GM19397 (cell line): ENCODE data around the gene MUC22.
"Not testable (repeated sequence)": the region's sequence is repeated elsewhere in the genome, so short reads cannot be mapped to it uniquely, and the experiment has no call there.

Source experiments
- ATAC-seq: cut with Tn5 transposase; IDR thresholded peaks from one replicate; pipeline ENCODE4 v1.9.1; 2021; ENCODE audit warnings: mild to moderate bottlenecking, moderate library complexity; ENCODE audit not compliant: unreplicated experiment

The MUC22 gene

GRCh38 chr6:31010393-31011060, at the start of gene MUC22:
Gene MUC22 (plus strand): TSS chr6:31010474. CDS start chr6:31010707, 233 bp downstream.
- no peak for ATAC-seq

GRCh38 chr6:30960907-30961673, 49.2 kb upstream of the MUC22 start:
- ATAC-seq, result no peak

GRCh38 chr6:30962716-30963115, 47.6 kb upstream of the MUC22 start:
- no peak for ATAC-seq

GRCh38 chr6:30963641-30964040, 46.6 kb upstream of the MUC22 start:
- ATAC-seq, result no peak

GRCh38 chr6:30964075-30964474, 46.2 kb upstream of the MUC22 start:
- ATAC-seq, result no peak

- no peak for ATAC-seq
Measured at GRCh38 chr6:30965140-30965601, 45.1 kb upstream of the MUC22 start.

- ATAC-seq, result no peak
Measured at GRCh38 chr6:30966154-30966553, 44.1 kb upstream of the MUC22 start.

DNA sequence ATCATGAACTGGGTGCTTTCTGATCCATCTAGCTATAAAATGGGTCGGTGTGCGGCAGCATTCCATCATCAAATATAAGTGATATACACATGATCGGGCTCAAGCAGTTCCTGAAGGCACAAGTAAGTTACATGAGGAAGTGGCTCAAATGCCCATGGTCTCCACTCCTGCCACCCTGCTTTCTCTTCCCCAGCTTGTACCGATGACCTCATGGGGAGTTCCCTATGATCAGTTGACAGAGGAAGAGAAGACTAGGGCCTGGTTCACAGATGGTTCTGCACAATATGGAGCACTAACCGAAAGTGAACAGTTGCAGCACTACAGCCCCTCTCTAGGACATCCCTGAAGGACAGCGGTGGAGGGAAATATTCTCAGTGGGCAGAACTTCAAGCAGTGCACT, 41.1 kb upstream of the MUC22 start:
- not testable (repeated sequence) for ATAC-seq

DNA sequence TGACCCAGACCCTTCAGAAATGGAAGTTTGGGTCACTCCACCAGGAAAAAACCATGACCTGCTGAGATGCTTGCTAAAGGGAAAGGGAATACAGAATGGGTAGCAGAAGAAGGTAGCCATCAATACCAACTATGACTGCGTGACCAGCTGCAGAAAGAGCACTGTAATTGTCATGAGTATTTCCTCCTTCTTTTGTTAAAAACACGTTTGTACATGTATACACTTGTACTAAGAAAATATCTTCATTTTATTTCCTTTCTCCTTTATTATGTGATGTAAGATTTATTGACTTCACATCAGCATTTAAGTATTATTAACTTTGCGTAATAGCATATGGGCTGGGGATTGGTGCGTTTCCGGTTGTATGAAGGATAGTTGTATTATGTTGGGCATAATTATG, 39.3 kb upstream of the MUC22 start:
- no peak for ATAC-seq

- no peak for ATAC-seq
Measured at GRCh38 chr6:30972816-30973215, 37.5 kb upstream of the MUC22 start.

- no peak for ATAC-seq
Measured at GRCh38 chr6:30974490-30975252, 35.6 kb upstream of the MUC22 start.

GRCh38 chr6:30979141-30979540, 31.1 kb upstream of the MUC22 start:
- ATAC-seq, result no peak

DNA sequence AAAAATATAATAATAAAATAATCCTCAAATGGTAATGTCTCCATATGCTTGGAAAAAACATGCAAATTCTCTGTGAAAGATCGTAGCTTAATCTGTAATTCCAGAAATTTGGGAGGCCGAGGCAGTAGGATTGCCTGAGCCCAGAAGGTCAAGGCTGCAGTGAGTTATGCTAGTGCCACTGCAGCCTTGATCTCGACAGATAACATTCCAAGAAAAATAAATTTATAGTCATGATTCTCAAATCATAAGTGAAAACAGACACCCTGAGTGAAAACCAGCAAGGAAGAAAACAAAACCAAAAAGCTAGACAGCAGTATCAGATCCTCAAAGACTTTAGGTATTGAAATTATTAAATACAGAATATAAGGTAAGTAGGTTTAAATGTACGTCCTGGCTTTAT, 30.6 kb upstream of the MUC22 start:
- ATAC-seq, result no peak

DNA sequence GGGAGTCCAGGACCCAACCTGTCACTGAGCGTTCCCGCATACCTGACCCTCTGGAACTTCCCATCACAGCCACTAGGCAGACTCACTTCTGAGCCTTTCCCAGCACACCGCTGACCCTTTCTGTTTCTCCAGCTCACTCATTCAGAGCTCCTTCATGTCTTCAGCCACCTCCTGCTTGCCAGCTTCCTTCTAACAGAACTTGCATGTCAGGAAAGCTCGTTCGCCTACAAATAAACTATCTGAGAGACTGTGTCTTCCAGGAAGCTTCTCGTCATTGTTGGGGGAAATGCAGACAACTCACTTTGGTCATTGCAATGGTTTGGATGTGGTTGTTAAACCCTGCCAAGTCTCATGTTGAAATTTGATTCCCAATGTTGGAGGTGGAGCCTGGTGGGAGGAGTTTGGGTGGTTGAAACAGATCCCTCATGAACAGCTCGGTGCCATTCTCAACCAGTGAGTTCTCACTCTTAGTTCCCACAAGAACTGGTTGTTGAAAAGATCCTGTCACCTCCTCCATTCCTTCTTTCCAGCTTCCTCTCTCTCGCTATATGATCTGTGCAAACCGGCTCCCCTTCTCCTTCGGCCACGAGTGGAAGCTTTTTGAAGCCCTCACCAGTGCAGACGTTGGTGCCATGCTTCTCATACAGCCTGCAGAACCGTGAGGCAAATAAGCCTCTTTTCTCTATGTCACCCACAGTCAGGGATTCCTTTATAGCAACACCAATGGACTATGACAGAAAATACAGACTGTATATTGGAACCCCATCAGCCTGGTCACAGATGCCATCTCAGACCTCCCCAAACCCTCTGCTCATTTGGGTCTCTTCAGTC, 28.1 kb upstream of the MUC22 start:
- ATAC-seq, result no peak

- ATAC-seq, result no peak
Measured at GRCh38 chr6:30983439-30983838, 26.8 kb upstream of the MUC22 start, which contains the start of gene MUC21. Gene MUC21 (plus strand): TSS chr6:30983718. CDS start chr6:30983959, 241 bp downstream.

DNA sequence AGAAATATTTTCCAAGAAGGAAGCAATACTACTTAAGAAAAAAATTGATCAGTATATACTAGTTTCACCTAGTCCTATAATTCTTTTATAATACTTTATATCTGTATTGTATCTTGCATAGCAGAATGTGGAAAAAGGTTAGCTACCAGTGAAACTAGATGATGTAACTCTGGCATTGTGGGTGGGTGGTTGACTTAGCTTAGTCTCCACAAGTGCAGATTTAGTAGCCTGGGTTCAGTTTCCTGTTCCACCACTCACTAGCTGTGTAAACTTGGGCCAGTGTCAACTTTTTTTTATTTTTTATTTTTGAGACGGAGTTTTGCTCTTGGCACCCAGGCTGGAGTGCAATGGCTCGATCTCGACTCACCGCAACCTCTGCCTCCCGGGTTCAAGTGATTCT, 24.8 kb upstream of the MUC22 start:
- ATAC-seq, result no peak

- no peak for ATAC-seq
Measured at GRCh38 chr6:30987304-30987703, 23.0 kb upstream of the MUC22 start.

DNA sequence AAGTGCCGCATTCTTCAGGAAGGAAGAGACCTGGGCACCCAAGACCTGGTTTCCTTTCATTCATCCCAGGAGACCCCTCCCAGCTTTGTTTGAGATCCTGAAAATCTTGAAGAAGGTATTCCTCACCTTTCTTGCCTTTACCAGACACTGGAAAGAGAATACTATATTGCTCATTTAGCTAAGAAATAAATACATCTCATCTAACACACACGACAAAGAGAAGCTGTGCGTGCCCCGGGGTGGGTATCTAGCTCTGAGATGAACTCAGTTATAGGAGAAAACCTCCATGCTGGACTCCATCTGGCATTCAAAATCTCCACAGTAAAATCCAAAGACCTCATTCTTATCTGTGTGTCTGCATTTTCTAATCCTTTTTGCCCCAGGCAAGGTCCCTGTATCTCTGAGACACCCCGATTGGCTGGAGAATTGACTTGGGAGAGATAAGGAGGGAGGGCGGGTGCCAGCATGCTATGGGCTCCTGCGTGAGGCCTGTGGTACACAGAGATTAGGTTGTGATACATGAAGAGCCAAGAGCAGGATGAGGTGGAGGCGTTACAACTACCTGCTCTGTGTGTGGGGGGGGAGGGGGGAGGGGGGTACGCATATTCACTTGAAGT, 22.0 kb upstream of the MUC22 start:
- no peak for ATAC-seq

DNA sequence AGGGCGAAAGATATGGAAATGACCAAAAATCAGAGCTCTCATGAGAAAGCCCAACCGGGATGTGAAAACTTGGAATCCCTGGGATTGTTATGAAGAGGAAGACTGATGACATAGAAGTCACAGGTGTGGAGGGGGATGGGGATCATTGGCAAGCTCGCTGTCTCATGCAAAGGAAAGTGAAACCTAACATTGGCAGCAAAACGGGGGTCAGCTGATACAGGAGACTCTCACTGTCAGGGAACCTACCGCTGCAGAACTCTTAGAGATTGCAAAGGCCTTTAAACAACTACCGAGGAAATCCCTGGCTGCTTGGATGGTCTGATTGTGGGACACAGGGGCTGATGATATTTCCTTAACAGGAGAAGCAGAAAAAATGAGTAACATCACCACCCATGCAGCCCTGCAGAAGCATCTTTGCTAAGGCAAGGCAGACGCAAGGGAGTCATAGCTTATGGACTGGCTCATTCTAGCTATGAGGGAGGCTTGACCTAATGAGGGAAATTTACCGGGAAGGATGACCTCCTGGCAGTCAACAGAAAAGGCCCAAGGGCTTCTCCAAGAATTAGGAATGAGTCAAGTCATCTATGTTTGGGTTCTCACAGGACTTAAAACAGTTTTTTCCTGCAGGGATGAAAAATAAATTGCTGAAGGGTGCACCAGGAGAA, 19.7 kb upstream of the MUC22 start:
- no peak for ATAC-seq

- no peak for ATAC-seq
Measured at GRCh38 chr6:30991891-30992290, 18.4 kb upstream of the MUC22 start.
